Activated gamma-delta T cell (primary cell): ENCODE measurements around the gene MAGEB10.
"Not testable (repeated sequence)": the region's sequence is repeated elsewhere in the genome, so short reads cannot be mapped to it uniquely, and the experiment has no call there.

ENCODE experiments used
- DNase-seq: peaks from one replicate; lab custom pipeline; 2025; lab: John Stamatoyannopoulos, UW
- total RNA-seq, 2 donors: gene quantifications; one replicate each; lab custom pipeline; 2026; lab: John Stamatoyannopoulos, UW

MAGEB10 gene
- total RNA-seq, result 0 reads per million in 2 donors

GRCh38 chrX:27807690-27808089 is at the start of gene MAGEB10:
Gene MAGEB10 (plus strand): TSS chrX:27807990. CDS start chrX:27821307, 13,317 bp downstream.
- no peak for DNase-seq

GRCh38 chrX:27765718-27766117 is 42.1 kb upstream of the MAGEB10 start:
- DNase-seq, result no peak

- no peak for DNase-seq
Measured at GRCh38 chrX:27767387-27767786, 40.4 kb upstream of the MAGEB10 start.

- DNase-seq, result no peak
Measured at GRCh38 chrX:27775984-27776383, 31.8 kb upstream of the MAGEB10 start.

- no peak for DNase-seq
Measured at GRCh38 chrX:27796640-27797257, 11.0 kb upstream of the MAGEB10 start.

- no peak for DNase-seq
Measured at GRCh38 chrX:27797575-27797974, 10.2 kb upstream of the MAGEB10 start.

- no peak for DNase-seq
Measured at GRCh38 chrX:27808226-27808625, 436 bp downstream of the MAGEB10 start.

- DNase-seq, result not testable (repeated sequence)
Measured at GRCh38 chrX:27808991-27809859, 1.4 kb downstream of the MAGEB10 start.

- DNase-seq, result no peak
Measured at GRCh38 chrX:27815209-27815608, 7.4 kb downstream of the MAGEB10 start.

- DNase-seq, result no peak
Measured at GRCh38 chrX:27823812-27824211, 16.0 kb downstream of the MAGEB10 start.

- no peak for DNase-seq
Measured at GRCh38 chrX:27838185-27838584, 30.4 kb downstream of the MAGEB10 start.

- no peak for DNase-seq
Measured at GRCh38 chrX:27840881-27841280, 33.1 kb downstream of the MAGEB10 start.

- no peak for DNase-seq
Measured at GRCh38 chrX:27842859-27843258, 35.1 kb downstream of the MAGEB10 start.

- no peak for DNase-seq
Measured at GRCh38 chrX:27860337-27860736, 52.5 kb downstream of the MAGEB10 start.

GRCh38 chrX:27863809-27864208 is 56.0 kb downstream of the MAGEB10 start:
- no peak for DNase-seq
